OCI-LY3 (cell line): ENCODE results near the gene KLHL35.

ENCODE experiments used
- CTCF ChIP-seq: fragments of 200-600, 300-600 bp; sonication (generic); IDR thresholded peaks from 2 replicates; pipeline ENCODE4 v1.5.1; 2014; ENCODE audit warnings: antibody characterized with exemption, low read length, low read depth
- EZH2phosphoT487 ChIP-seq: fragments of 200-600 bp; shearing (Covaris generic); IDR thresholded peaks from 2 replicates; pipeline ENCODE4 v1.6.1; 2018; ENCODE audit warnings: antibody characterized with exemption, mixed run types, low read depth

GRCh38 chr11:75398906-75399305 lies 34.1 kb downstream of the KLHL35 start:
- TF ChIP-seq CTCF (no peak), EZH2phosphoT487 (no peak)
